Left lung (tissue), 10 donors: ENCODE data around the gene DRICH1. TPM values are rescaled to one million over a fixed set of nuclear protein-coding genes. Genes with fewer than 3 reads are reported as not detected.
"Not testable (repeated sequence)": the region's sequence is repeated elsewhere in the genome, so short reads cannot be mapped to it uniquely, and the experiment has no call there.

Experiments used
- ATAC-seq: fragments of 200-7000 bp; cut with Tn5 transposase; one replicate; pipeline ENCODE4 v1.9.1; 2020; ENCODE audit warnings: moderate library complexity
- DNase-seq, 4 donors: peaks; one replicate each; pipeline ENCODE4 v3.0.0-alpha.2; 2013 to 2020
- H3K27ac ChIP-seq, 2 donors: fragments of 200-600 bp; sonication (generic) in 1 of 2; one replicate each; pipeline versions ENCODE4 v1.5.0 to v1.8.0; 2020 to 2021
- H3K27me3 ChIP-seq, 2 donors: fragments of 200-600 bp; sonication (generic) in 1 of 2; one replicate each; pipeline versions ENCODE4 v1.5.0 to v1.8.0; 2020 to 2021
- H3K36me3 ChIP-seq, 2 donors: fragments of 200-600 bp; sonication (generic) in 1 of 2; one replicate each; pipeline versions ENCODE4 v1.5.0 to v1.8.0; 2020 to 2021
- H3K4me1 ChIP-seq, 2 donors: fragments of 200-600 bp; one replicate each; pipeline ENCODE4 v1.8.0; 2021
- H3K4me3 ChIP-seq, 2 donors: fragments of 200-600 bp; sonication (generic) in 1 of 2; one replicate each; pipeline versions ENCODE4 v1.5.0 to v1.8.0; 2020 to 2021; ENCODE audit warnings: mild to moderate bottlenecking in 1 of 2
- H3K9me3 ChIP-seq, 2 donors: fragments of 200-600 bp; sonication (generic) in 1 of 2; one replicate each; pipeline versions ENCODE4 v1.5.0 to v1.8.0; 2020 to 2021
- intact Hi-C, 2 donors: fragments of 100-400 bp; cut with DNase I; formaldehyde crosslinking; loops; one replicate each; pipeline versions ENCODE4 v1.11.2 to v1.14.2; 2022
- polyA plus RNA-seq, 6 donors: library from polyadenylated mRNA; unstranded; fragments of 120-200 nt; gene quantifications; one replicate each; pipeline ENCODE4 v1.2.1, GENCODE V29; 2013; ENCODE audit not compliant: insufficient read length in 6 of 6
- total RNA-seq, 2 donors: library from RNA; stranded (reverse); fragmentation: NEBNext Ultra II Directional; extraction: Animal tissue kit (Norgen Biotek cat#: 25700); gene quantifications; one replicate each; pipeline ENCODE4 v1.2.1, GENCODE V29; 2021
- TF ChIP-seq, protein P1 (sequence below), 2 donors: fragments of 200-600 bp; sonication (generic) in 1 of 2; IDR thresholded peaks; one replicate each; pipeline versions ENCODE4 v1.5.0 to v1.8.0; 2021; ENCODE audit warnings: antibody characterized with exemption in 2 of 2
- donor health status: DM: no; HTN: yes; CAD: no.
- donor health status: DM: no; HTN: no; CAD: no.

Gene DRICH1
- total and polyA plus RNA-seq, 8 donors, result 0.70 to 5.8 (median 2.9) TPM

DNA sequence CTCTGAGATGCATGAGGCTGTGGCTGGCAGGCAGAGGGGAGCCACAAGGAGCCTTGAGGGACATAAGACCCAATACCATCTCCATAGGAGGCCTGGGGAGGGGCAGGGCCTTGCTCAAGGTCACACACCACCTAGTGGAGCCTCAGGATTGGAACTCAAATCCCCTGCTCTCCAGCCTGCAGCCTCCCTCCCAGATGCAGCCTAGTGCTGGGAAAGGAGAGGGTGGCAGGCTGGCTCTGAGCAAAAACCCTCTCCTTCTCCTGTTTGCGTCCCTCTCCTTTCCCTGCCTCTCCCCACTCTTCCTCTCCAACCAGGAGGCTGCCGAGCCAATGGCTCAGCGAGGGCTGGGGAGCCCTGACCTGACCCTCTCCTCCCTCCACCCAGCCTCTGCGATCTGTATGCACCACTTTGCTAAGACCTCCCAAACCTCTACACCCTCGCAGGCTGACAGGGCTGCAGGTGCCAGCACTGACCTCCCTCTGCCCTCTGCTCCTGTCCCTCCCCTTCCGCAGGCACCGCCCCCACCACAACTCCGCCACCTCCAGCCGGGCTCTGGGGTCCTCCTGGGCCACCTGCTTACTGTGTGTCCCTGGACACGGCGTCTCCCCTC is 66.7 kb downstream of the DRICH1 start:
- ATAC-seq (peak; percentile 68), DNase-seq (no peak)
- H3K4me3 ChIP-seq, result peak overlapping the region in 1 of 2 donors; percentile 26
- H3K27me3 ChIP-seq, result peaks cover 17 to 65% of the 10 kb centered on the region in 2 donors
- TF ChIP-seq, protein P1, sequence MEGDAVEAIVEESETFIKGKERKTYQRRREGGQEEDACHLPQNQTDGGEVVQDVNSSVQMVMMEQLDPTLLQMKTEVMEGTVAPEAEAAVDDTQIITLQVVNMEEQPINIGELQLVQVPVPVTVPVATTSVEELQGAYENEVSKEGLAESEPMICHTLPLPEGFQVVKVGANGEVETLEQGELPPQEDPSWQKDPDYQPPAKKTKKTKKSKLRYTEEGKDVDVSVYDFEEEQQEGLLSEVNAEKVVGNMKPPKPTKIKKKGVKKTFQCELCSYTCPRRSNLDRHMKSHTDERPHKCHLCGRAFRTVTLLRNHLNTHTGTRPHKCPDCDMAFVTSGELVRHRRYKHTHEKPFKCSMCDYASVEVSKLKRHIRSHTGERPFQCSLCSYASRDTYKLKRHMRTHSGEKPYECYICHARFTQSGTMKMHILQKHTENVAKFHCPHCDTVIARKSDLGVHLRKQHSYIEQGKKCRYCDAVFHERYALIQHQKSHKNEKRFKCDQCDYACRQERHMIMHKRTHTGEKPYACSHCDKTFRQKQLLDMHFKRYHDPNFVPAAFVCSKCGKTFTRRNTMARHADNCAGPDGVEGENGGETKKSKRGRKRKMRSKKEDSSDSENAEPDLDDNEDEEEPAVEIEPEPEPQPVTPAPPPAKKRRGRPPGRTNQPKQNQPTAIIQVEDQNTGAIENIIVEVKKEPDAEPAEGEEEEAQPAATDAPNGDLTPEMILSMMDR (IDR thresholded peaks at IDR 0.05), result no peak
- intact Hi-C loops, result no loop called here
- peaks cover 10 to 13% of the 10 kb centered on the region in 2 donors for H3K4me1 ChIP-seq
- H3K27ac ChIP-seq, result no peak overlapping the region
- no peaks in the 10 kb centered on the region for H3K36me3 ChIP-seq
- no peaks in the 10 kb centered on the region for H3K9me3 ChIP-seq

DNA sequence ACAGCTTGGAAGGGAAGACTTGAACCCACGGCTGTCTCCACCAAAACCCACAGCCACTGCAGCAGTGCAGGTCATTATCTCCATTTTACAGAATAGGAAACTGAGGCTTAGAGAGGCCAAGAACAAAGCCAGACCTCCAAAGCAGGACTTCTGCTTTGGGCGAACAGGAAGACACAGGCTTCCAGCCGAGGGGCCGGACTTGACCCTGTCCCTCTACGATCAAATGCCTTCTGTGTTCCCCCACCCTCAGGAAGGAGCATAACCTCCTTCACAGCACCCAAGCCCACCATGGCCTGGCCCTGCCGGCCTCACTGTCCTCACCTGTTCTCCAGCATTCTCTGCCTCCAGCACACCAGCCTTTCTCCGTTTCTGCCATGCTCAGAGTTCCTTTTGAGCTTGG is 67.8 kb downstream of the DRICH1 start:
- H3K4me1 ChIP-seq, result peaks cover 10 to 13% of the 10 kb centered on the region in 2 donors
- no peaks in the 10 kb centered on the region for H3K36me3 ChIP-seq
- TF ChIP-seq, protein P1 (IDR thresholded peaks at IDR 0.05), result no peak
- H3K27me3 ChIP-seq, result peaks cover 17 to 68% of the 10 kb centered on the region in 2 donors
- H3K27ac ChIP-seq, result no peak overlapping the region
- DNase-seq (no peak), ATAC-seq (no peak)
- intact Hi-C loops, result no loop called here
- H3K9me3 ChIP-seq, result no peaks in the 10 kb centered on the region
- H3K4me3 ChIP-seq, result no peak overlapping the region

DNA sequence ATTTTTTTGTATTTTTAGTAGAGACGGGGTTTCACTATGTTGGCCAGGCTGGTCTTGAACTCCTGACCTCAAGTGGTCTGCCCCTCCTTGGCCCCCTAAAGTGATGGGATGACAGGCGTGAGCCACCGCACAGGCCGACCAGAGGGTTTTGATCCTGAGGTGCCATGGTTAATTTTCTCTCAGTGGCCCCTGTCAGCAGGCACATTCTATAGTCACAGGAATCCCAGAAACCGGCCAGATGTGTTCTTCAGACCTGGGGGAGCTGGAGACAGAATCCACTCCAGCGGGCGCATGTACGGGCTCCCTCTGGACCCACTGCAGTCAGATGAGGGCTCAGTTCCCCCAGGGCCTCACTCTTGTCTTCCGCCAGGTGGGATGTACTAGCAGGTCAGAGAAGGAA is 69.0 kb downstream of the DRICH1 start:
- no peak for DNase-seq
- Histone ChIP-seq H3K4me3 (no peak overlapping the region), H3K36me3 (no peaks in the 10 kb centered on the region), H3K4me1 (peaks cover 10 to 13% of the 10 kb centered on the region in 2 donors), H3K9me3 (no peaks in the 10 kb centered on the region), H3K27ac (no peak overlapping the region), H3K27me3 (peaks cover 17 to 70% of the 10 kb centered on the region in 2 donors)
- TF ChIP-seq, protein P1 (IDR thresholded peaks at IDR 0.05), result no peak
- no peak for ATAC-seq
- intact Hi-C loops, result no loop called here

DNA sequence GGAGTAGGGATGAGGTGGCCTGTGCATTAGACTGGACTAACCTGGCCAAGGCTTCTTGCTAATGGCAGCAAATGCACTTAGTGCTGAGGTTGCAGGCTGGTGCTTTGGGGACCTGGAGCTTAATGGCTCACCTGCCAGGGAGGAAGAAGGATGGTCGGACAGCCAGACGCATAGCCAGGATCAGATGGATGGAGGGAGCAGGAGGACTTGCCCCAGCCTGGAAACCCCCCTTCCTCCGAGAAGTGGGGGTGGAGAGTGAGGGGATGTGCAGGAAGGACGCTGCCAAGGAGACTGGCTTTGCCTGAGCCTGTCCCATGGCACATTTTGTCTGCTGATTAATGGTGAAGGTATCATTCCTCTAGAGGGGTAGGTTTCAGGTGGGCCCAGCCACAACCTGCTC is 69.9 kb downstream of the DRICH1 start:
- Histone ChIP-seq H3K27me3 (peaks cover 17 to 65% of the 10 kb centered on the region in 2 donors), H3K36me3 (no peaks in the 10 kb centered on the region), H3K4me1 (peaks cover 10 to 13% of the 10 kb centered on the region in 2 donors), H3K9me3 (no peaks in the 10 kb centered on the region), H3K4me3 (no peak overlapping the region), H3K27ac (no peak overlapping the region)
- TF ChIP-seq, protein P1 (IDR thresholded peaks at IDR 0.05), result no peak
- DNase-seq (no peak), ATAC-seq (no peak)
- intact Hi-C loops, result no loop called here

DNA sequence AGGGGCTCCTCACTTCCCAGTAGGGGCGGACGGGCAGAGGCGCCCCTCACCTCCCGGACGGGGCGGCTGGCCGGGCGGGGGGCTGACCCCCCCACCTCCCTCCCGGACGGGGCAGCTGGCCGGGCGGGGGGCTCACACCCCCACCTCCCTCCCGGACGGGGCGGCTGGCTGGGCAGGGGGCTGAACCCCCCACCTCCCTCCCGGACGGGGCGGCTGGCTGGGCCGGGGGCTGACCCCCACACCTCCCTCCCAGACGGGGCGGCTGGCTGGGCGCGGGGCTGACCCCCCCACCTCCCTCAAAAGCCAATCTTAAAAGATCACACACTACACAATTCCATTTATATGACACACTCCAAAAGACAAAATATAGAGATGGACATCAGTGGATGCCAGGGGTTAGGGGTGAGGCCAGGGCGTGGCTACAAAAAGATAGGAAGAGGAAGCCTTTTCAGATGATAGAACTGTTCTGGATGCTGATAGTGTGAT is 71.1 kb downstream of the DRICH1 start:
- intact Hi-C loops, H3K36me3 ChIP-seq, DNase-seq, H3K4me1 ChIP-seq, ATAC-seq, H3K27ac ChIP-seq, H3K4me3 ChIP-seq, H3K9me3 ChIP-seq: not testable (repeated sequence)
- H3K27me3 ChIP-seq, result peaks cover 11 to 60% of the 10 kb centered on the region in 2 donors

DNA sequence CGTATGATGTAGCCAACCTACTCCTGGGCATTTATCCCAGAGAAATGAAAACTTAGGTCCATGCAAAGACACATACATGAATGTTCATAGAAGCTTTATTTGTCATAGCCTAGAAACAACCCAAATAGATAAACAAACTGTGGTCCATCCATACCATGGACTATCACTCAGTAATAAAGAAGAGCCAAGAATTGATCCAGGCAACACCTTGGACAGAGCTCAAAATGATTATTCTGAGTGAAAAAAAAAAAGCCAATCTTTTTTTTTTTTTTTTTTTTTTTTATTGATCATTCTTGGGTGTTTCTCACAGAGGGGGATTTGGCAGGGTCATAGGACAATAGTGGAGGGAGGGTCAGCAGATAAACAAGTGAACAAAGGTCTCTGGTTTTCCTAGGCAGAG is 71.9 kb downstream of the DRICH1 start:
- intact Hi-C loops, result not testable (repeated sequence)
- H3K27me3 ChIP-seq, result peaks cover 3 to 60% of the 10 kb centered on the region in 2 donors

More for the DNA sequence above, 71.9 kb downstream of the DRICH1 start:
- not testable (repeated sequence) for H3K4me3 ChIP-seq, H3K36me3 ChIP-seq, ATAC-seq, H3K27ac ChIP-seq, DNase-seq, H3K9me3 ChIP-seq, H3K4me1 ChIP-seq

Other genes with a start within 250 kb of the DRICH1 start
- not detected for gene IGLL1, start 52.0 kb downstream of the DRICH1 start, total RNA-seq
- 1 to 10 TPM in 1 of 6 donors, under 1 TPM in 5; 0.39 to 1.6 (median 0.55) TPM for gene IGLL1, start 52.0 kb downstream of the DRICH1 start, polyA plus RNA-seq
- gene RGL4, start 58.7 kb upstream of the DRICH1 start, total RNA-seq, result 1 to 10 TPM in 1 of 2 donors, under 1 TPM in 1; 0.15 to 4.6 TPM
- gene RGL4, start 58.7 kb upstream of the DRICH1 start, polyA plus RNA-seq, result 1 to 10 TPM; 3.8 to 5.8 (median 4.4) TPM
- gene ZNF70, start 118.8 kb upstream of the DRICH1 start, total RNA-seq, result 1 to 10 TPM; 5.9 to 6.0 TPM
- gene ZNF70, start 118.8 kb upstream of the DRICH1 start, polyA plus RNA-seq, result 10 to 100 TPM in 3 of 6 donors, 1 to 10 TPM in 3; 8.4 to 10.7 (median 9.9) TPM
- not detected for gene VPREB3, start 122.1 kb upstream of the DRICH1 start, total RNA-seq
- gene VPREB3, start 122.1 kb upstream of the DRICH1 start, polyA plus RNA-seq, result 1 to 10 TPM in 1 of 6 donors, under 1 TPM in 4, not detected in 1; 0.34 to 1.4 (median 0.87) TPM
- 1 to 10 TPM in 1 of 2 donors, under 1 TPM in 1; 0.58 to 3.1 TPM for gene C22orf15, start 130.7 kb upstream of the DRICH1 start, total RNA-seq
- gene C22orf15, start 130.7 kb upstream of the DRICH1 start, polyA plus RNA-seq, result 1 to 10 TPM; 3.1 to 7.8 (median 5.4) TPM
- 100 to 1,000 TPM in 1 of 2 donors, 10 to 100 TPM in 1; 73.0 to 128 TPM for gene CHCHD10, start 135.7 kb upstream of the DRICH1 start, total RNA-seq
- gene CHCHD10, start 135.7 kb upstream of the DRICH1 start, polyA plus RNA-seq, result 10 to 100 TPM; 19.0 to 41.2 (median 24.0) TPM
- gene MMP11, start 140.5 kb upstream of the DRICH1 start, total RNA-seq, result 1 to 10 TPM; 1.2 to 5.3 TPM
- 10 to 100 TPM in 3 of 6 donors, 1 to 10 TPM in 3; 8.1 to 10.7 (median 9.8) TPM for gene MMP11, start 140.5 kb upstream of the DRICH1 start, polyA plus RNA-seq
- 10 to 100 TPM; 52.4 to 80.5 TPM for gene SMARCB1, start 154.6 kb upstream of the DRICH1 start, total RNA-seq
- gene SMARCB1, start 154.6 kb upstream of the DRICH1 start, polyA plus RNA-seq, result 100 to 1,000 TPM; 134 to 166 (median 144) TPM
- 1 to 10 TPM; 6.7 to 9.4 TPM for gene DERL3, start 206.7 kb upstream of the DRICH1 start, total RNA-seq
- gene DERL3, start 206.7 kb upstream of the DRICH1 start, polyA plus RNA-seq, result 1 to 10 TPM; 2.4 to 4.7 (median 3.8) TPM
- gene SLC2A11, start 225.6 kb upstream of the DRICH1 start, total RNA-seq, result 10 to 100 TPM in 1 of 2 donors, 1 to 10 TPM in 1; 9.9 to 15.4 TPM
- 10 to 100 TPM; 14.6 to 26.7 (median 21.5) TPM for gene SLC2A11, start 225.6 kb upstream of the DRICH1 start, polyA plus RNA-seq